Fibroblast of pulmonary artery (primary cell): Measurements from ENCODE around the gene SP110.

Source experiments
- DNase-seq: peaks from one replicate; pipeline ENCODE4 v3.0.0-alpha.2; 2010; ENCODE audit warnings: low read depth
- H3K4me3 ChIP-seq: replicated peaks from 2 replicates; pipeline ENCODE4 v1.5.1; 2011; ENCODE audit warnings: low read depth, mild to moderate bottlenecking, control low read depth, low read length, moderate library complexity
- TF ChIP-seq, protein P1 (sequence below): IDR thresholded peaks from 2 replicates; pipeline ENCODE4 v1.5.1; 2011; ENCODE audit warnings: mild to moderate bottlenecking, control low read depth, low read length, inconsistent platforms; ENCODE audit errors: missing control alignments

SP110 gene

GRCh38 chr2:230202430-230203109 lies 17.2 kb downstream of the SP110 start:
- DNase-seq = no peak
- TF ChIP-seq, protein P1, sequence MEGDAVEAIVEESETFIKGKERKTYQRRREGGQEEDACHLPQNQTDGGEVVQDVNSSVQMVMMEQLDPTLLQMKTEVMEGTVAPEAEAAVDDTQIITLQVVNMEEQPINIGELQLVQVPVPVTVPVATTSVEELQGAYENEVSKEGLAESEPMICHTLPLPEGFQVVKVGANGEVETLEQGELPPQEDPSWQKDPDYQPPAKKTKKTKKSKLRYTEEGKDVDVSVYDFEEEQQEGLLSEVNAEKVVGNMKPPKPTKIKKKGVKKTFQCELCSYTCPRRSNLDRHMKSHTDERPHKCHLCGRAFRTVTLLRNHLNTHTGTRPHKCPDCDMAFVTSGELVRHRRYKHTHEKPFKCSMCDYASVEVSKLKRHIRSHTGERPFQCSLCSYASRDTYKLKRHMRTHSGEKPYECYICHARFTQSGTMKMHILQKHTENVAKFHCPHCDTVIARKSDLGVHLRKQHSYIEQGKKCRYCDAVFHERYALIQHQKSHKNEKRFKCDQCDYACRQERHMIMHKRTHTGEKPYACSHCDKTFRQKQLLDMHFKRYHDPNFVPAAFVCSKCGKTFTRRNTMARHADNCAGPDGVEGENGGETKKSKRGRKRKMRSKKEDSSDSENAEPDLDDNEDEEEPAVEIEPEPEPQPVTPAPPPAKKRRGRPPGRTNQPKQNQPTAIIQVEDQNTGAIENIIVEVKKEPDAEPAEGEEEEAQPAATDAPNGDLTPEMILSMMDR = no peak
- no peak overlapping the region for H3K4me3 ChIP-seq

- TF ChIP-seq, protein P1 = no peak
- no peak overlapping the region for H3K4me3 ChIP-seq
- peak; percentile 11 for DNase-seq
Measured at GRCh38 chr2:230184727-230185578, 34.8 kb downstream of the SP110 start.

GRCh38 chr2:230181195-230181594 lies 38.6 kb downstream of the SP110 start:
- DNase-seq = no peak
- TF ChIP-seq, protein P1 = no peak
- H3K4me3 ChIP-seq = no peak overlapping the region

DNA sequence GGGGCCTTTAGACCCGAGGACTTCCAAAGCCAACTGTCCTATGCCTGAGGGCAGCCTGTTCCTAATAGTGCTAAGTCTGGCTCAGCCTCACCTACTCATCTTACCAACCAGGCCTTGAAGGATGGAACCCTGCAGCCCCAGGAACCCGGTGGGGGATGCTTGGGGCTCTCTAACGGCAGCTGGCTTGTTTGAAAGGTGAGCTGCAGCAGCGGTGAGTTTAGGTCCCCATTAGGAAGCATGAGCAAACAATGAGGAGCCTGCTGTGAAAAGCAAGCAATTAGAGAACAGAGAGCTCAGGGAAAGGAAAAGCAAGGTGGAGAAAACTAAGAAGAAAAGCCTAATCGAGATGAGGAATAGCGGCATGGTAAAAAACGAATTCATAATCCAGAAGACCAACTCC lies 39.9 kb downstream of the SP110 start:
- TF ChIP-seq, protein P1 = no peak
- no peak for DNase-seq
- H3K4me3 ChIP-seq = no peak overlapping the region

- DNase-seq = no peak
- H3K4me3 ChIP-seq = no peak overlapping the region
- TF ChIP-seq, protein P1 = no peak
Measured at GRCh38 chr2:230178546-230179485, 41.0 kb downstream of the SP110 start.

- no peak for DNase-seq
- H3K4me3 ChIP-seq = no peak overlapping the region
- TF ChIP-seq, protein P1 = no peak
Measured at GRCh38 chr2:230176996-230177395, 42.8 kb downstream of the SP110 start.
